ENCODE data around the gene FN3KRP. TPM values are rescaled to one million over a fixed set of nuclear protein-coding genes. Genes with fewer than 3 reads are reported as not detected.

Gene FN3KRP
- polyA plus RNA-seq, 1 of the 3 experiments (the other 2 are of a cell fraction) = 68.2 TPM

GRCh38 chr17:82750241-82750908, 33.9 kb downstream of the FN3KRP start (continued):
- no peak for TF ChIP-seq ZBTB33 (IDR thresholded peaks at IDR 0.05; ENCODE audit: borderline replicate concordance, low read depth)
- no peak for TF ChIP-seq SMC3 (IDR thresholded peaks at IDR 0.05; ENCODE audit: low read depth, low read length)
- no peak for TF ChIP-seq FOXJ3 (CRISPR knock-in tag; IDR thresholded peaks at IDR 0.05)

- Histone ChIP-seq H3F3A (replicated peaks; ENCODE audit: insufficient read depth) (peaks cover 9% of the 10 kb centered on the region), H4K20me1 (ENCODE audit: insufficient read depth) (peaks cover 23% of the 10 kb centered on the region), H3K4me2 (peak overlapping the region; percentile 86; the same call in 1 of the 2 replicates), H3K79me2 (ENCODE audit: insufficient read depth) (peaks cover 39% of the 10 kb centered on the region), H2AFZ (ENCODE audit: low read depth) (peak overlapping the region; percentile 90), H3K4me3 (ENCODE audit: low read depth in 2 of 2, low read length in 1 of 2) (peak overlapping the region; percentile 58 to 61), H3K9ac (peak overlapping the region; percentile 69; the same call in 1 of the 2 replicates), H3K36me3 (replicated peaks in 1 of 2; ENCODE audit: control insufficient read depth in 1 of 2, insufficient read depth in 2 of 2, low read length in 1 of 2) (peaks cover 0 to 18% of the 10 kb centered on the region in 2 experiments), H3K27ac (ENCODE audit: low read depth in 2 of 2, low read length in 1 of 2) (peak overlapping the region in 1 of 2 experiments; percentile 41; a peak in 1 of 4 replicates), H3K4me1 (ENCODE audit: control insufficient read depth in 1 of 2, insufficient read depth in 2 of 2, low read depth in 1 of 2, low read length in 1 of 2) (peaks cover 6 to 14% of the 10 kb centered on the region in 2 experiments; a peak in 1 of 4 replicates), H3K9me2 (no peaks in the 10 kb centered on the region), H3K27me3 (ENCODE audit: insufficient read depth) (no peaks in the 10 kb centered on the region), H3K9me3 (no peaks in the 10 kb centered on the region)
- WGBS (ENCODE audit: low lambda C conversion rate) = 3% methylated on average over 33 of the region's 56 CpGs
- DNase-seq = no peak
- CTCF ChIA-PET = no interaction called here
- POLR2A ChIA-PET = no interaction called here
- TF ChIP-seq MAX (IDR thresholded peaks at IDR 0.05; ENCODE audit: low read depth) (no peak; the same call in 1 of the 2 replicates), GABPA (IDR thresholded peaks at IDR 0.05; ENCODE audit: low read depth) (no peak), MEF2A (IDR thresholded peaks at IDR 0.05; ENCODE audit: borderline replicate concordance, low read depth) (no peak), POLR2AphosphoS5 (IDR thresholded peaks at IDR 0.05; ENCODE audit: low read depth, low read length) (0 out of 2 replicates have a peak, but pooled peaks have one; percentile 19), NRF1 (IDR thresholded peaks at IDR 0.05; ENCODE audit: low read depth, low read length) (peak; percentile 21), TAF1 (IDR thresholded peaks at IDR 0.05; ENCODE audit: borderline replicate concordance, low read depth, low read length) (no peak), RCOR1 (IDR thresholded peaks at IDR 0.05; ENCODE audit: low read length) (no peak), GATA2 (CRISPR knock-in tag; IDR thresholded peaks at IDR 0.05) (no peak), CTCF (IDR thresholded peaks at IDR 0.05) (no peak; the same call in 1 of the 2 replicates), YY1 (IDR thresholded peaks at IDR 0.05; ENCODE audit: low read depth) (no peak), SMC3 (IDR thresholded peaks at IDR 0.05; ENCODE audit: low read depth, low read length) (no peak), EP300 (IDR thresholded peaks at IDR 0.05; ENCODE audit: borderline replicate concordance in 1 of 2, low read depth in 1 of 2, low read length in 1 of 2) (no peak), TCF12 (IDR thresholded peaks at IDR 0.05) (no peak), RAD21 (IDR thresholded peaks at IDR 0.05; ENCODE audit: low read length) (no peak), SIN3A (IDR thresholded peaks at IDR 0.05; ENCODE audit: borderline replicate concordance, low read depth, low read length) (0 out of 2 replicates have a peak, but pooled peaks have one; percentile 12)
These were observed 34.7 kb downstream of the FN3KRP start for GRCh38 chr17:82751171-82751570.

All from SK-N-SH (cell line).